Activated T-cell treated with anti-CD3 and anti-CD28 coated beads for 24 hours (primary cell): ENCODE data around the gene HDAC10.
"Not testable (repeated sequence)": the region's sequence is repeated elsewhere in the genome, so short reads cannot be mapped to it uniquely, and the experiment has no call there.

Source experiments
- DNase-seq: peaks from one replicate; pipeline ENCODE4 v3.0.0-alpha.2; 2020; ENCODE audit warnings: low read depth

Gene HDAC10

GRCh38 chr22:50217543-50218152 is 33.4 kb downstream of the HDAC10 start:
- no peak for DNase-seq

- DNase-seq: no peak
Observed at GRCh38 chr22:50216684-50217520, 34.2 kb downstream of the HDAC10 start.

- no peak for DNase-seq
Observed at GRCh38 chr22:50216055-50216683, 34.9 kb downstream of the HDAC10 start.

GRCh38 chr22:50215297-50216054 is 35.6 kb downstream of the HDAC10 start:
- no peak for DNase-seq

- DNase-seq: no peak
Observed at GRCh38 chr22:50213263-50213662, 37.8 kb downstream of the HDAC10 start.

- no peak for DNase-seq
Observed at GRCh38 chr22:50211147-50211546, 39.9 kb downstream of the HDAC10 start.

- DNase-seq: no peak
Observed at GRCh38 chr22:50210378-50211139, 40.5 kb downstream of the HDAC10 start.

- peak; percentile 51 for DNase-seq
Observed at GRCh38 chr22:50209893-50210292, 41.2 kb downstream of the HDAC10 start.

- no peak for DNase-seq
Observed at GRCh38 chr22:50208939-50209892, 41.8 kb downstream of the HDAC10 start.

GRCh38 chr22:50208430-50208938 is 42.6 kb downstream of the HDAC10 start:
- no peak for DNase-seq

- no peak for DNase-seq
Observed at GRCh38 chr22:50207383-50208140, 43.5 kb downstream of the HDAC10 start.

- DNase-seq: no peak
Observed at GRCh38 chr22:50206599-50206998, 44.5 kb downstream of the HDAC10 start.

GRCh38 chr22:50205781-50206569 is 45.1 kb downstream of the HDAC10 start:
- no peak for DNase-seq

GRCh38 chr22:50204998-50205397 is 46.1 kb downstream of the HDAC10 start:
- not testable (repeated sequence) for DNase-seq

GRCh38 chr22:50204571-50204970 is 46.5 kb downstream of the HDAC10 start:
- DNase-seq: no peak

GRCh38 chr22:50203288-50203687 is 47.8 kb downstream of the HDAC10 start:
- DNase-seq: no peak

GRCh38 chr22:50202130-50202666 is 48.9 kb downstream of the HDAC10 start:
- DNase-seq: no peak
